OCI-LY7 (cell line): ENCODE results near the gene MUC6. TPM values are rescaled to one million over a fixed set of nuclear protein-coding genes. Genes with fewer than 3 reads are reported as not detected.

Source experiments
- BruUV-seq: library from RNA; stranded (reverse); fragments of 400-500 nt; replicated peaks from 2 replicates; lab custom pipeline; 2021; lab: Mats Ljungman, UMichigan
- CTCF ChIA-PET: fragments of 300-600 bp; sonication (Branson Sonifier 250); formaldehyde crosslinking; loops from one replicate; lab custom pipeline; 2022; ENCODE audit warnings: antibody characterized with exemption; ENCODE audit not compliant: unreplicated experiment; lab: Charles Lee
- POLR2A ChIA-PET: fragments of 300-600 bp; sonication (Branson Sonifier 250); formaldehyde crosslinking; loops from one replicate; lab custom pipeline; 2022; ENCODE audit warnings: antibody characterized with exemption; lab: Charles Lee
- DNase-seq: peaks from one replicate; pipeline ENCODE4 v3.0.0-alpha.2; 2015; ENCODE audit warnings: low spot score
- H2AFZ ChIP-seq: fragments of 200-600 bp; sonication (generic), shearing (Covaris generic); 2 replicates; pipeline ENCODE4 v1.6.1; 2014; ENCODE audit warnings: mild to moderate bottlenecking, antibody characterized with exemption, low read length, moderate library complexity
- H3K27ac ChIP-seq: fragments of 200-600 bp; sonication (generic); 2 replicates; pipeline ENCODE4 v1.5.1; 2014; ENCODE audit warnings: mixed run types, low read depth, mild to moderate bottlenecking, moderate library complexity, low read length, inconsistent platforms; ENCODE audit not compliant: poor library complexity, severe bottlenecking
- H3K36me3 ChIP-seq: fragments of 200-600 bp; sonication (generic); 2 replicates; pipeline ENCODE4 v1.6.1; 2014; ENCODE audit warnings: mild to moderate bottlenecking, antibody characterized with exemption, low read length, moderate library complexity, mixed read lengths; ENCODE audit not compliant: insufficient read depth
- H3K4me1 ChIP-seq: fragments of 200-600 bp; sonication (generic); 2 replicates; pipeline ENCODE4 v1.5.1; 2014; ENCODE audit warnings: mild to moderate bottlenecking, low read length; ENCODE audit not compliant: insufficient read depth, poor library complexity, severe bottlenecking
- H3K4me2 ChIP-seq: fragments of 200-600 bp; sonication (generic); 2 replicates; pipeline ENCODE4 v1.6.1; 2014; ENCODE audit warnings: mild to moderate bottlenecking, low read length
- H3K4me3 ChIP-seq: fragments of 200-600 bp; sonication (generic); 2 replicates; pipeline ENCODE4 v1.5.1; 2014; ENCODE audit warnings: mild to moderate bottlenecking, low read depth, low read length; ENCODE audit not compliant: poor library complexity, severe bottlenecking
- H3K79me2 ChIP-seq: fragments of 200-600 bp; sonication (generic); 2 replicates; pipeline ENCODE4 v1.6.1; 2016; ENCODE audit warnings: low read depth, mild to moderate bottlenecking, low read length, moderate library complexity, mixed read lengths; ENCODE audit not compliant: insufficient read depth
- H3K9me2 ChIP-seq: fragments of 200-600 bp; sonication (generic); 2 replicates; pipeline ENCODE4 v1.6.1; 2016; ENCODE audit warnings: mild to moderate bottlenecking, low read length, mixed read lengths; ENCODE audit not compliant: insufficient read depth
- H3K9me3 ChIP-seq: fragments of 200-600 bp; sonication (generic); 2 replicates; pipeline ENCODE4 v1.6.1; 2014; ENCODE audit warnings: mild to moderate bottlenecking, mixed run types, low read length, mixed read lengths
- H4K20me1 ChIP-seq: fragments of 200-600 bp; sonication (generic); 2 replicates; pipeline ENCODE4 v1.6.1; 2014; ENCODE audit warnings: mild to moderate bottlenecking, antibody characterized with exemption, low read length, moderate library complexity, mixed read lengths; ENCODE audit not compliant: insufficient read depth
- EZH2phosphoT487 ChIP-seq: fragments of 200-600 bp; sonication (generic); IDR thresholded peaks from 2 replicates; pipeline ENCODE4 v1.6.1; 2018; ENCODE audit warnings: low read depth, borderline replicate concordance, mild to moderate bottlenecking, mixed run types, antibody characterized with exemption, low read length, moderate library complexity, mixed read lengths
- intact Hi-C: fragments of 100-400 bp; cut with micrococcal nuclease; formaldehyde crosslinking; loops from one replicate; pipeline ENCODE4 v1.10.0; 2022; ENCODE audit not compliant: unreplicated experiment
- total RNA-seq, 2 experiments: library from RNA; depleted of rRNA in 1 of 2; stranded (reverse); fragments of >200 nt in 1 of 2; shearing (Covaris generic) in 1 of 2; gene quantifications; 2 replicates each; pipeline ENCODE4 v1.2.3, GENCODE V29; 2014 to 2022
- TF ChIP-seq, protein P1 (sequence below): fragments of 200-600 bp; sonication (generic); conservative IDR thresholded peaks from 2 replicates; pipeline ENCODE4 v1.5.1; 2014; ENCODE audit warnings: mild to moderate bottlenecking, antibody characterized with exemption, low read length, moderate library complexity, mixed read lengths

Gene MUC6
- total RNA-seq, 2 experiments from 2014 or later: not detected

- Histone ChIP-seq H4K20me1 (no peaks in the 10 kb centered on the region), H3K9me3 (no peaks in the 10 kb centered on the region), H3K4me3 (no peak overlapping the region), H3K4me1 (no peaks in the 10 kb centered on the region), H3K27ac (no peak overlapping the region), H3K79me2 (no peaks in the 10 kb centered on the region), H3K4me2 (no peak overlapping the region), H3K9me2 (no peaks in the 10 kb centered on the region), H3K36me3 (no peaks in the 10 kb centered on the region), H2AFZ (no peak overlapping the region)
- POLR2A ChIA-PET: no interaction called here
- no peak for DNase-seq
- intact Hi-C loops: no loop called here
- CTCF ChIA-PET: no interaction called here
- no TSS peak for BruUV-seq
- TF ChIP-seq, protein P1, sequence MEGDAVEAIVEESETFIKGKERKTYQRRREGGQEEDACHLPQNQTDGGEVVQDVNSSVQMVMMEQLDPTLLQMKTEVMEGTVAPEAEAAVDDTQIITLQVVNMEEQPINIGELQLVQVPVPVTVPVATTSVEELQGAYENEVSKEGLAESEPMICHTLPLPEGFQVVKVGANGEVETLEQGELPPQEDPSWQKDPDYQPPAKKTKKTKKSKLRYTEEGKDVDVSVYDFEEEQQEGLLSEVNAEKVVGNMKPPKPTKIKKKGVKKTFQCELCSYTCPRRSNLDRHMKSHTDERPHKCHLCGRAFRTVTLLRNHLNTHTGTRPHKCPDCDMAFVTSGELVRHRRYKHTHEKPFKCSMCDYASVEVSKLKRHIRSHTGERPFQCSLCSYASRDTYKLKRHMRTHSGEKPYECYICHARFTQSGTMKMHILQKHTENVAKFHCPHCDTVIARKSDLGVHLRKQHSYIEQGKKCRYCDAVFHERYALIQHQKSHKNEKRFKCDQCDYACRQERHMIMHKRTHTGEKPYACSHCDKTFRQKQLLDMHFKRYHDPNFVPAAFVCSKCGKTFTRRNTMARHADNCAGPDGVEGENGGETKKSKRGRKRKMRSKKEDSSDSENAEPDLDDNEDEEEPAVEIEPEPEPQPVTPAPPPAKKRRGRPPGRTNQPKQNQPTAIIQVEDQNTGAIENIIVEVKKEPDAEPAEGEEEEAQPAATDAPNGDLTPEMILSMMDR: no peak
- TF ChIP-seq EZH2phosphoT487: no peak
Measured at GRCh38 chr11:1072821-1073231, 36.3 kb upstream of the MUC6 start.

- H3K36me3 ChIP-seq: no peaks in the 10 kb centered on the region
- no peaks in the 10 kb centered on the region for H3K79me2 ChIP-seq
- TF ChIP-seq, protein P1: no peak
- TF ChIP-seq EZH2phosphoT487: no peak
- ChIA-PET POLR2A (no interaction called here), CTCF (no interaction called here)
- intact Hi-C loops: no loop called here
- H4K20me1 ChIP-seq: no peaks in the 10 kb centered on the region
- H3K4me1 ChIP-seq: no peaks in the 10 kb centered on the region
- BruUV-seq: no TSS peak
- DNase-seq: no peak
- H3K27ac ChIP-seq: no peak overlapping the region
- H2AFZ ChIP-seq: no peak overlapping the region
- no peaks in the 10 kb centered on the region for H3K9me3 ChIP-seq
- H3K9me2 ChIP-seq: no peaks in the 10 kb centered on the region
- no peak overlapping the region for H3K4me2 ChIP-seq
- H3K4me3 ChIP-seq: no peak overlapping the region
Measured at GRCh38 chr11:1072116-1072820, 35.8 kb upstream of the MUC6 start.

GRCh38 chr11:1071571-1072115 is 35.1 kb upstream of the MUC6 start:
- intact Hi-C loops: no loop called here
- BruUV-seq: no TSS peak
- H3K9me3 ChIP-seq: no peaks in the 10 kb centered on the region
- H3K4me2 ChIP-seq: no peak overlapping the region
- no peaks in the 10 kb centered on the region for H3K79me2 ChIP-seq
- ChIA-PET POLR2A (no interaction called here), CTCF (no interaction called here)
- H3K9me2 ChIP-seq: no peaks in the 10 kb centered on the region
- H3K36me3 ChIP-seq: no peaks in the 10 kb centered on the region
- H3K4me1 ChIP-seq: no peaks in the 10 kb centered on the region
- H3K27ac ChIP-seq: no peak overlapping the region
- H3K4me3 ChIP-seq: no peak overlapping the region
- no peak overlapping the region for H2AFZ ChIP-seq
- H4K20me1 ChIP-seq: no peaks in the 10 kb centered on the region
- no peak for TF ChIP-seq EZH2phosphoT487
- no peak for DNase-seq
